SHP77 treated with DMSO at 0.1 percent for 48 hours (cell line): Measurements from ENCODE around the gene SLBP.
A peak's percentile ranks its signal among the peaks of the same experiment; 100 is the strongest.

Source experiments
- DNase-seq: peaks from one replicate; lab custom pipeline; 2025; lab: John Stamatoyannopoulos, UW

Gene SLBP

DNA sequence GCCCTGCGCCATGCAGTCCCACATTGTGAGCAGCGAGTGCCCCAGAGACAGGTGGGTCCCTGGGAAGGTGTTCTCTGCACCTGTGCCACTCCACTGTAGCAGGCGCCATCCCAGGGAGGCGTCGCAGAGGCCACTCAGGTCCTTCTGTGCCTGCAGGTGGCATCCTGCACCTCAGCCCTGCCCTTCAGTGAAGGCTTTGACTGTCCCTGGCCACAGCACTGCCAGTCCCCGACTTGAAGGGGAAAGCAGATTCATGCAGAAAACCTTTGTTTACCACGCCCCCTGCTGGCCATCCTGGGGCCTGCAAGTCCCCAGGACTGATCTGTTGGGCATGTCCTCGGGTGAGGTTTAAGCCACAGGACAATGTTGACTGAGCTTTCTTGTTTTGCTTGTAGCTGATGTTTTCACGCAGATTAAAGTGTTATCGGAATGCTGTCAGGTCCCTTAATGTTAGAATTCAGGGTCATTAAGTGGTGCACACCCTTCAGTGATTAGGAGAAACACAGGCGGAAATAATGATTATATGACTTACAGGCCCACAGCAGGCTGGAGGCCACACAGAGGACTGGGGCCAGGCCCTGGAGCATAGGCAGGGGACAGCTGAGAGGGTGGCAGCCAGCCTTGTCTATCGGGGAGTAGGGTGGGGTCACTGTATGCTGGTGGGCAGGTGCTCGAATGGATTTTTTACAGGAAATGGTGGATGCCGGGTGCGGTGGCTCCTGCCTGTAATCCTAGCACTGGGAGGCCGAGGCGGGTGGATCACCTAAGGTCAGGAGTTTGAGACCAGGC is 14.2 kb upstream of the SLBP start:
- DNase-seq = no peak

GRCh38 chr4:1725521-1725920 is 13.4 kb upstream of the SLBP start:
- no peak for DNase-seq

DNA sequence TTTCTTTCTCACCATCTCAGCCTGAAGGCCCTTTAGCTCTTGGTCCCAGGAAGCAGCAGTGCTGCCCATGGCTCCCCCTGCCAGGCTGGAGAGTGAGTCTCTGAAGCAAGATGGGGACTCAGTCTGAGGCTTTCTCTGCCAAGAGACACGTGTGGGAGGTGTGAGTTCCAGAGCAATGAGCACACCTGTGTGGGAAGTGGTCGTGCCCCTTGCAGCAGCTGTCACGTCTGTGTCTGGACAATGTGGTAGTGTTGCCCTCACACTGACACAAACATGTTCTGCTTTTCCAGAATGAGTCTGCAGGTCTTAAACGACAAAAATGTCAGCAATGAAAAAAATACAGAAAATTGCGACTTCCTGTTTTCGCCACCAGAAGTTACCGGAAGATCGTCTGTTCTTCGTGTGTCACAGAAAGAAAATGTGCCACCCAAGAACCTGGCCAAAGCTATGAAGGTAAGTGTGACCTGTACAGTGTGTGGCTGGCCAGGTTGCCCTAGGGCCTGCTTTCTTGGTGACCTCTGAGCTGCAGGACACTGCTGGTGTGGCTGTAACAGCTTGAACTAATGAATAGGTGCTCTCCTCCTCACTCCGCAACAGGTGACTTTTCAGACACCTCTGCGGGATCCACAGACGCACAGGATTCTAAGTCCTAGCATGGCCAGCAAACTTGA is 11.1 kb upstream of the SLBP start:
- DNase-seq = no peak

- DNase-seq = no peak
Measured at GRCh38 chr4:1722551-1723118, 10.5 kb upstream of the SLBP start.

DNA sequence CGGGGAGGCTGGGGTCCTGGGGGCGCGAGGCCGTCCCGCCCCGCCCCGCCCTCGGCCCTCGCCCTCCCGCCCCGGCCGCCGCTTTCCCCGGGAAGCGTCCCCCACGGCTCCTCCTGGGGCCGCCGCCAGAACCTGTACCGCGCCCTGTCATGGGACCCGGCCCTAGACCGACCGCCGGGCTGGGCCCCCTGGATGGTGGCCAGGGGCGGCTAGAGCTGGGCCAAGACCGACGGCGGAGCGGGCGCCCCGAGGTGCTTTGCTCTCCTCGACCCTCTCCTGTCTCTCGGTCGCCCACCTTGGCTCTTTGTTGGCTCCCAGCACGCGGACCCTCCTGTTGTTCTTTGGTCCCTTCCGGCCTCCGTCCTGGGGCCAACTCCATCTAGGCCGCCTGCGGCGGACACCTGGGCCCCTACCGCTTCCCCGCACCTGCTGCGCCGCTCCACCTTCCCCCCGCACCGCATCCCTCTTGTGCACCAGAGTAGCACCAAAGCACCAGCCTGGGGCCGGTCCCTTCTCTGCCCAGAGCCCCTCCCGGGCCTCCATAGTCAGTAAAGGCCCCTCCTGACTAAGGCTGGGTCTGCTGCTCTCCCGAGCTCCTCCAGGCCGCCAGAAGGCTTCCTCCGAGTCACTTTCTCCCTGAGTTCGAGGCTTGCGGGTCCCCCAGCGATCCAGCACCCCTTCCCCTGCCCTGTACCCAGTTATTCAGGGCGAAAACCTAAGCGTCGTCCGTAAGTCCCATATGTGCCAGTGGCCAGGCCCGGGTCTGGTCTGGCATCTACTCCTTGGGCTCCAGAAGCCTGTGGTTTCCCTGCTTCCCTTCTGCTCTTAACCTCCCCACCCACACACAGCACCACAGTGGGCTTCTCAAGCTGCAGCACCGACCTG is 9.8 kb upstream of the SLBP start:
- no peak for DNase-seq

- DNase-seq = peak; percentile 76
Measured at GRCh38 chr4:1721003-1721665, 9.0 kb upstream of the SLBP start, which contains the start of the genes TACC3 and TMEM129. TACC3 (plus strand) TSS chr4:1721521; CDS start chr4:1723422, 1,901 bp downstream. TMEM129 (minus strand) TSS chr4:1721323; CDS start chr4:1720837, 486 bp downstream.

DNA sequence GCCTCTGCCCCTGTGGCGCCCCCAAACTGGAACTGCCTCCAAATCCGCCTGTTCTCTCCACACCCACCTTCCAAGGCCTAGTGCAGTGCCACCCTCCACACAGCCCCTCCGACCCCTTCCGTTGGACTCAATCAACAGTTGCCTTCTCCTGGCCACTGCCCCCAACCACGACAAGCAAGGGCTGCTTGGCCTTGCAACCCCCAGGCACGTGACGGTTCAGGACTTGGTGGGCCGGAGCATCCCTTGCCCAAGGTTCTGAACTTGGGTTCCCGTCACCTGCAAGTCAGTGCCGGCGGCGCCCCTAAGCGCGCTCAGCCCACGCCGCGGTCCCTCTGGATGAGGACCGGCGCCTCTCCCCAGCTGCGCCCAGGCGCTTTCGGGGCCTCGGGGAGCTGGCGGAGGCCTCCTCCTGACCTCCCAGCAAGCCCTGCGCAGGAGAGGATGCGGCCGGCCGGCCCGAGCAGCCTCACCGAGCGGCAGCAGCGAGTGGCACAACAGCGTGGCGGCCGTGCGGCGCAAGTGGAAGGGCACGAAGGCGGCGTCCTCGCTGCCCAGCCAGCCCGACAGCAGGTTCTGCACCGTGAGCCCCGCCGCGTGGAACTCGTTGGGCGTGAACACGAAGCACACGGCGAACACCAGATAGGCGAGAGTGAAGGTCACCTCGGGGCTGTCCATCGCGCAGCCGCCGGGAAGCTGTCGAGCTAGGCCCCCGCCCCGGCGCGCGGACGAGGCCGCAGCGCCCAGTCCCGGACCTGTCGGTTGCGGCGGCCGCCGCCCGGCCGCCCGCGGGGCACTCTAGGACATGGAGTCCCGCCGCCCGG is 8.3 kb upstream of the SLBP start:
- no peak for DNase-seq

GRCh38 chr4:1718095-1718850 is 6.2 kb upstream of the SLBP start:
- DNase-seq = no peak

- no peak for DNase-seq
Measured at GRCh38 chr4:1717129-1718094, 5.3 kb upstream of the SLBP start.

DNA sequence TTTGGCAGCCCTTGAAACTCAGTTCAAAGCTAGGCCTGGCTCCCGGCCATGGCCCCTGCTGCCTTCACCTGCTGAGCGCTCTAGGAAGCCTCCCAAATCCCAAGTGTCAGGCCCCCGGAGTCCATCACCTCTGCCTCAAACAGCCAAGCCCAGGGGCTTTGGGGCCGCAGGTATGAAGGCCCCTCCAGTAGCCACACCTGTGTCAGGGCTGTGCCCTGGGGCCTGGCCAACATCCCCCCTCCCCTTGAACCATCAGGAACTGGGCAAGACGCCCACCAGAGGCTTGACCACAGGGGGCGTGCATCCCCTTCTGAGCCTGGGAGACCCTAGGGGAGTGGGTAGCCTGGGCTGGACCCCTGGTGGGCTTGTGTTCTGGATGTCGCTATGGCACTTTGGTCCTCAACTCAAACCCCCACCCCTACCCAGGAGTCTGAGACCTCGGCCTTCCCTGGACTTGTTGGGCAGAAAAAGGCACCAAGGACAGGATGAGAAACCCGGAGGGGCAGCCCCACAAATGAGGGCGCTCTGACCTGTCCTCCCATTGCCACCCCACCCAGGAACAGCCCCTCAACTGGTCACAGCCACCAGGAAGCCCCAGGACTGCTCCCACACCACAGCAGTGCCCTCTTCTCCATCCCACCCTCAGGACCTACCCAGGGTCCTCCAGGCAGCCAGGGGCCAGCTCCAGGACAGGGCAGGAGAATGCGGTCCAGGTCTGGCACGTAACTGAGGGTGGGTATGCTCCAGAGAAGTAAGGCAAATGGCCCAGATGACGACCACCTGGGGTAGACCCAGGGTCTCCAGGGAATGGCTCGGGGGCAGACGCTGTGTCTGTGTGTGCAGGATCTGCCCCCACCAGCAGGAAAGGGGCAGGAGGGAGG is 4.2 kb upstream of the SLBP start:
- DNase-seq = no peak

DNA sequence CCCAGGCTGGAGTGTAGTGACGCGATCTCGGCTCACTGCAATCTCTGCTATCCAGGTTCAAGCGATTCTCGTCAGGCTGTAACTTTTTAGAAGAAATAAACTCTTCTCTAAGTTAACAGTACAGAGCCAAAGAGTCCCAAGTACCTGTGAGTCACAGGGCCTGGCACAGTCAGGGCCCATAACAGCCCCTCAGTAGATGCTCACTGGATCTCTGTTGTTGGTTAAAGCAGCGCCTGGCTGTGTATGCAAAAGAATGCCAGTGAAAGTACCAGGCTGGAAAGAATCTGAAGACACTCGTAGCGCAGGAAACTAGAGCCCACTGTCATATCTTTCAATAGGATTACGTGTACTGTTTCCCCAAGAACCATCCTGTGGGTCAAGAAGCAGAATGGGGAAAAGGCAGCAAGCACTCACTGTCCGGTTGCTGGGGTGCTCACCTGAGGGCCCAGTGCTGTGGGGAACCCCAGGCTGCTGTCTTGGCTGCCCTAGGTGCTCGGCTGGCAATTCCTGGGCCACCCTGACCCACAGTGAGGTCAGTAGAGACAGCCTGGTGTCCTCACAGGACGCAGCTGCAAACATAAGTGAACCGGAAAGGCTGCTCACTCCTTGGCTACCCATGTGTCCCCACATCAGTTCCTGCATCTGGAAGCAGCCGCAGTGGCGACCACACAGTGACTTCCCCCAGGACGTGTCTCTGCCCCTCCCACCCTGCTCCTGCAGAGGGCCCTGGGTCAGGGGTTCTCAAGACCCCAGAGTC is 3.1 kb upstream of the SLBP start:
- DNase-seq = no peak

DNA sequence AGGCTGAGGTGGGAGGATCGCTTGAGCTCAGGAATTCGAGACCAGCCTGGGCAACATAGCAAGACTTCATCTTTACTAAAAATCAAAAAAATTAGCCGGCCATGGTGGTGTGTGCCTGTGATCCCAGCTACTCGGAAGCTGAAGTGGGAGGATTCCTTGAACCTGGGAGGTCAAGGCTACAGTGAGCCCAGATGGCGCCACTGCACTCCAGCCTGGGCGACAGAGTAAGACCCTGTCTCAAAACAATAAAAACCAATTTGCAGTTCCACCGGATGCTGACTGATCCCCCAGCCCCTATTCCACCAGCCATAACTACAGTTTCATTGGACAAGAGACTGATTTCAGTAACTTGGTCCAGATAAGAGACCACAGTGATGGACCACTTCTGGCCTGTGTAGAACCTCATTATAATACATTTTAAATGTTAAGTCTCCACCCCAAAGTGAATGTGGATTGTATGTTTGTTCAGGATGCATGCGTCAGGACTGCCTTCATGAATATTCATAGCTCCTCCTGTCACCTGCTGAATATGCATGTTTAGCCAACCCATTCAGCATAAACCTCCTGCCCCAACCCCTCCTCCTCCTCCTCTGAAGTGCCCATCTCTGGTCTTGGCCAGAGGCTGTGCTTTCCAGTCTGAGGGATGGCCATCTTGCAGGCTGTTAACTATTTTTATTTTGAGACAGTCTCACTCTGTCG is 2.3 kb upstream of the SLBP start:
- no peak for DNase-seq

DNA sequence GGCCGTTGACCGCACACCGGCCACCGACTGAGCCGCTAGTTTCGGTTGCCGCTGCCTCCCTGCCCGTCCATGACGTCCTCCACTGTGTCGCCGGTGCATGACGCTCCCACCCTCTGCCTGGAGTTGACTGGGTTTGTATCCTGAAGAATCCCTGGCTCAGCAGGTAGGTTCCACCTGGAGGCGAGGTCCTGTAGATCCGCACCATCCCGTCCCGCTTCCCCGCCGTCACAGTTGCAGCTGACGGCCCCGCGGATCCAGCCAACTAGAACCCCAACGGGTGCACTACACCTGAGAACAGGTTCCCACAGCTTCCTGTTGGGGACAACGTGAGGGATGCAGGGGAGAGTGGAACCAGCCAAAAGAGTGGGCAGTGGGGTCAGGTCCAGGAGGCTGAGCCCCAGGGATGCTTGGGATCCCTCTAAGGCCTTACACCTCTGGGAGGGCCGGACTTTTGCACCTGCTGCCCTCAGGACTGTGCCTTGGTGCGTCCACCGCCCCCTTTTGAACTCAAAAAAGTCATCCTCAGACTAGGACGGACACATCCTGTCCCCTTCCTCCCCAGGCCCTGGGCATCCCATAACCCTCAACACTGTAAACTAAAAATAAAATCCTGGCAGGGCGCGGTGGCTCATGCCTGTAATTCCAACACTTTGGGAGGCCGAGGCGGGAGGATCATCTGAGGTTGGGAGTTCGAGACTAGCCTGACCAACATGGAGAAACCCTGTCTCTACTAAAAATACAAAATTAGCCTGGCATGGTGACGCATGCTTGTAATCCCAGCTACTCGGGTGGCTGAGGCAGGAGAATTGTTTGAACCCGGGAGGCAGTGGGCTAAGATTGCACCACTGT is 1.1 kb upstream of the SLBP start:
- no peak for DNase-seq

DNA sequence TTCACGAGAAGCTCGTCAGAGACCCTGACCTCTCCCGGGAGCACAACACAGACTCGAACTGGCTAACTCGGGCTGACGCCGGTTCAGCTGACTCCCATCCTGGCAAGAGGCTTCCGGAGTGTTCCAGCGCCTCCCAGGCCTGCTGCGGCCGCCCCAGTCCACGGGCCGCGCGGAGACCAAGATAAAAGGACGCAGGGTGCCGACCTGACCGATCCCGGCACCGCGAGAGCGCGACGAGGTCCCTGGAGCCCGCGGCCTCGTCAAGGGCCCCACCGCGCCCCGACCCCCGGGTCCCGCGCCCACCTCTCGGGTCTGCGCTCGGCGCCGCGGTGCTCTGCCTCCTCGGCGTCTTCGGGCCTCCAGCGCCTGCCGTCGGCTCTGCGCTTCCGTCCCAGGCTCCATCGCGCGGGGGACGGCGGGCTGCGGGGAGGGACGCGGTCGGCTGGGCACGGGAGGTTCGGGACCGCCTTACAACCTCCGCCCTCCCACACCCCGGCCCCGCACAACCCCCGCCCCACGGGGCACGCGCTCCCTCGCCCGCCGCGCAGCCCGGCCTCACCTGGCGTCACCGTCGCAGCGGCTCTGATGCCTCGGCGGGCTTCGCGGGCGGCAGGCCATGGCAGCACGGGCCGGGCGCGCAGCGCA is 426 bp downstream of the SLBP start:
- no peak for DNase-seq

GRCh38 chr4:1711055-1711570 is 1.0 kb downstream of the SLBP start:
- no peak for DNase-seq
